H9 (cell line): ENCODE data around the gene TEX51. TPM values are rescaled to one million over a fixed set of nuclear protein-coding genes. Genes with fewer than 3 reads are reported as not detected.

Source experiments
- DNase-seq: peaks from one replicate; pipeline ENCODE4 v3.0.0-alpha.2; 2017
- H2AFZ ChIP-seq: one replicate; pipeline ENCODE4 v1.6.1; 2013; ENCODE audit warnings: mild to moderate bottlenecking, low read length, control low read depth, moderate library complexity
- H2AK5ac ChIP-seq: 2 replicates; pipeline ENCODE4 v1.6.1; 2013; ENCODE audit warnings: low read length, control low read depth, mixed read lengths; ENCODE audit not compliant: insufficient read length
- H2BK120ac ChIP-seq: one replicate; pipeline ENCODE4 v1.6.1; 2013; ENCODE audit warnings: low read depth, mild to moderate bottlenecking, low read length, control low read depth, inconsistent platforms; ENCODE audit not compliant: poor library complexity, severe bottlenecking
- H2BK12ac ChIP-seq: 2 replicates; pipeline ENCODE4 v1.6.1; 2013; ENCODE audit warnings: low read length, control low read depth, mixed read lengths, low read depth; ENCODE audit not compliant: insufficient read length
- H2BK15ac ChIP-seq: 2 replicates; pipeline ENCODE4 v1.6.1; 2013; ENCODE audit warnings: low read depth, low read length, control low read depth
- H2BK20ac ChIP-seq: one replicate; pipeline ENCODE4 v1.6.1; 2013; ENCODE audit warnings: low read depth, mild to moderate bottlenecking, low read length, control low read depth, inconsistent platforms; ENCODE audit not compliant: poor library complexity, severe bottlenecking
- H2BK5ac ChIP-seq: 2 replicates; pipeline ENCODE4 v1.6.1; 2013; ENCODE audit warnings: low read length, control low read depth, mixed read lengths; ENCODE audit not compliant: insufficient read length
- H3K14ac ChIP-seq: 2 replicates; pipeline ENCODE4 v1.6.1; 2013; ENCODE audit warnings: low read length, control low read depth; ENCODE audit not compliant: insufficient read depth
- H3K18ac ChIP-seq: 2 replicates; pipeline ENCODE4 v1.6.1; 2013; ENCODE audit warnings: low read depth, mild to moderate bottlenecking, mixed read lengths, low read length, control low read depth; ENCODE audit not compliant: insufficient read length
- H3K23ac ChIP-seq: 2 replicates; pipeline ENCODE4 v1.6.1; 2013; ENCODE audit warnings: low read length, control low read depth, mixed read lengths, low read depth; ENCODE audit not compliant: insufficient read length
- H3K23me2 ChIP-seq: 2 replicates; pipeline ENCODE4 v1.6.1; 2013; ENCODE audit warnings: low read depth, mild to moderate bottlenecking, mixed read lengths, low read length, control low read depth; ENCODE audit not compliant: insufficient read length, poor library complexity, severe bottlenecking
- H3K27ac ChIP-seq: 2 replicates; pipeline ENCODE4 v1.5.1; 2013; ENCODE audit warnings: low read length, control low read depth, mixed read lengths, low read depth; ENCODE audit not compliant: insufficient read length
- H3K27me3 ChIP-seq: 2 replicates; pipeline ENCODE4 v1.6.1; 2013; ENCODE audit warnings: low read length, control low read depth, inconsistent platforms; ENCODE audit not compliant: insufficient read depth
- H3K4ac ChIP-seq: 2 replicates; pipeline ENCODE4 v1.6.1; 2013; ENCODE audit warnings: low read depth, mild to moderate bottlenecking, control low read depth, inconsistent platforms, low read length, moderate library complexity
- H3K4me1 ChIP-seq: 2 replicates; pipeline ENCODE4 v1.6.1; 2013; ENCODE audit warnings: low read length, control low read depth, inconsistent platforms; ENCODE audit not compliant: insufficient read depth
- H3K4me2 ChIP-seq: 2 replicates; pipeline ENCODE4 v1.6.1; 2013; ENCODE audit warnings: low read length, control low read depth, mixed read lengths; ENCODE audit not compliant: insufficient read length, insufficient read depth
- H3K56ac ChIP-seq: 2 replicates; pipeline ENCODE4 v1.6.1; 2013; ENCODE audit warnings: low read depth, mild to moderate bottlenecking, mixed read lengths, low read length, control low read depth; ENCODE audit not compliant: insufficient read length
- H3K79me1 ChIP-seq: 2 replicates; pipeline ENCODE4 v1.6.1; 2013; ENCODE audit warnings: low read depth, mild to moderate bottlenecking, moderate library complexity, low read length, control low read depth, inconsistent platforms; ENCODE audit not compliant: insufficient read depth, poor library complexity, severe bottlenecking
- H3K79me2 ChIP-seq: 2 replicates; pipeline ENCODE4 v1.6.1; 2013; ENCODE audit warnings: low read length, control low read depth, inconsistent platforms; ENCODE audit not compliant: insufficient read depth
- H3K9ac ChIP-seq: 2 replicates; pipeline ENCODE4 v1.6.1; 2013; ENCODE audit warnings: low read length, control low read depth, mixed read lengths; ENCODE audit not compliant: insufficient read length; ENCODE audit errors: extremely low read depth
- H3K9me3 ChIP-seq: one replicate; pipeline ENCODE4 v1.6.1; 2013; ENCODE audit warnings: low read depth, low read length, inconsistent platforms; ENCODE audit not compliant: control insufficient read depth
- H3T11ph ChIP-seq: one replicate; pipeline ENCODE4 v1.6.1; 2013; ENCODE audit warnings: mild to moderate bottlenecking, low read length, control low read depth, inconsistent platforms
- H4K20me1 ChIP-seq: one replicate; pipeline ENCODE4 v1.6.1; 2013; ENCODE audit not compliant: control insufficient read depth, insufficient read length, insufficient read depth
- H4K5ac ChIP-seq: 2 replicates; pipeline ENCODE4 v1.6.1; 2013; ENCODE audit warnings: low read depth, mild to moderate bottlenecking, mixed read lengths, low read length, control low read depth; ENCODE audit not compliant: insufficient read length
- H4K8ac ChIP-seq: replicated peaks from 2 replicates; pipeline ENCODE4 v1.6.1; 2013; ENCODE audit warnings: low read length, control low read depth, mixed read lengths, low read depth; ENCODE audit not compliant: insufficient read length
- H4K91ac ChIP-seq: 2 replicates; pipeline ENCODE4 v1.6.1; 2013; ENCODE audit warnings: low read depth, mild to moderate bottlenecking, moderate library complexity, mixed read lengths, low read length, control low read depth; ENCODE audit not compliant: insufficient read length
- H3K27ac Mint-ChIP-seq, 3 experiments: 2 replicates in 2 of 3; 3 replicates in 1 of 3; pipeline ENCODE4 v1.8.0; 2020 to 2021; ENCODE audit warnings: mixed read lengths in 3 of 3, mild to moderate bottlenecking in 1 of 3, moderate library complexity in 1 of 3
- H3K27me3 Mint-ChIP-seq: 2 replicates; pipeline ENCODE4 v1.8.0; 2021; ENCODE audit warnings: low read depth, mild to moderate bottlenecking, moderate library complexity, mixed read lengths
- H3K36me3 Mint-ChIP-seq, 3 experiments: 2 replicates in 2 of 3; 3 replicates in 1 of 3; pipeline ENCODE4 v1.8.0; 2020 to 2021; ENCODE audit warnings: low read depth in 3 of 3, mixed read lengths in 3 of 3; ENCODE audit not compliant: insufficient read depth in 1 of 3
- H3K4me1 Mint-ChIP-seq, 2 experiments: 2 replicates each; pipeline ENCODE4 v1.8.0; 2020; ENCODE audit warnings: mixed read lengths in 2 of 2
- H3K4me3 Mint-ChIP-seq, 2 experiments: 2 replicates in 1 of 2; 3 replicates in 1 of 2; pipeline ENCODE4 v1.8.0; 2020 to 2021; ENCODE audit warnings: mild to moderate bottlenecking in 2 of 2, mixed read lengths in 2 of 2, moderate library complexity in 1 of 2
- H3K9me3 Mint-ChIP-seq, 2 experiments: 2 replicates in 1 of 2; 3 replicates in 1 of 2; pipeline ENCODE4 v1.8.0; 2020; ENCODE audit warnings: mild to moderate bottlenecking in 2 of 2, mixed read lengths in 2 of 2, moderate library complexity in 1 of 2
- CTCF ChIP-seq: fragments of 200-600 bp; sonication (generic); conservative IDR thresholded peaks from 3 replicates; pipeline ENCODE4 v1.8.0; 2021; ENCODE audit warnings: antibody characterized with exemption, mild to moderate bottlenecking
- WGBS: extraction: QIAGEN DNeasy Blood & Tissue Kit; methylation state at CpG from one replicate; pipeline ENCODE4 v1.1.7; 2013; ENCODE audit warnings: missing lambda C conversion rate, low lambda C conversion rate, mixed read lengths; ENCODE audit not compliant: insufficient read length; ENCODE audit errors: extremely low coverage; 5-methylcytosine and 5-hydroxymethylcytosine counted together
- total RNA-seq: library from RNA; stranded (reverse); gene quantifications from 2 replicates; pipeline ENCODE4 v1.2.1, GENCODE V29; 2021

The TEX51 gene
- total RNA-seq, 1 experiment from 2014 or later = not detected

GRCh38 chr2:126887506-126887905 is 11.2 kb upstream of the TEX51 start:
- peaks cover 5% of the 10 kb centered on the region for H3K23me2 ChIP-seq
- H4K8ac ChIP-seq = no peak overlapping the region
- H4K20me1 ChIP-seq = no peaks in the 10 kb centered on the region
- H3K4me2 ChIP-seq = no peak overlapping the region
- H4K91ac ChIP-seq = no peak overlapping the region
- H3K9ac ChIP-seq = no peak overlapping the region
- no peaks in the 10 kb centered on the region for H3K9me3 ChIP-seq
- no peak overlapping the region for H3K4ac ChIP-seq
- WGBS = no CpG with 5 or more reads among the region's 9 CpGs
- Mint-ChIP-seq H3K36me3 (no peaks in the 10 kb centered on the region; a peak in 1 of 7 replicates), H3K9me3 (peaks cover 0 to 3% of the 10 kb centered on the region in 2 experiments; a peak in 1 of 5 replicates), H3K4me3 (no peak overlapping the region), H3K27ac (no peak overlapping the region), H3K27me3 (peaks cover 24% of the 10 kb centered on the region), H3K4me1 (peaks cover 16 to 25% of the 10 kb centered on the region in 2 experiments)
- H3K56ac ChIP-seq = no peak overlapping the region
- H3K79me1 ChIP-seq = no peaks in the 10 kb centered on the region
- no peak overlapping the region for H2BK12ac ChIP-seq
- H3K27me3 ChIP-seq = no peaks in the 10 kb centered on the region
- no peak overlapping the region for H2BK120ac ChIP-seq
- H2BK5ac ChIP-seq = no peak overlapping the region
- peak; percentile 14 for DNase-seq
- no peak overlapping the region for H3K27ac ChIP-seq
- H2AK5ac ChIP-seq = no peak overlapping the region
- H3K4me1 ChIP-seq = no peaks in the 10 kb centered on the region
- H3K79me2 ChIP-seq = no peaks in the 10 kb centered on the region
- H4K5ac ChIP-seq = no peak overlapping the region
- TF ChIP-seq CTCF = no peak
- no peak overlapping the region for H3K14ac ChIP-seq
- H2BK20ac ChIP-seq = no peak overlapping the region
- H3K23ac ChIP-seq = no peak overlapping the region
- no peak overlapping the region for H3K18ac ChIP-seq
- no peak overlapping the region for H3T11ph ChIP-seq
- no peak overlapping the region for H2AFZ ChIP-seq
- no peak overlapping the region for H2BK15ac ChIP-seq
